Activated CD8-positive, alpha-beta T cell treated with anti-CD3 and anti-CD28 coated beads for 36 hours (primary cell): Measurements from ENCODE around the gene ATP7B. TPM values are rescaled to one million over a fixed set of nuclear protein-coding genes. Genes with fewer than 3 reads are reported as not detected.

Source experiments
- ATAC-seq: fragments of 200-7000 bp; cut with Tn5 transposase; one replicate; pipeline ENCODE4 v1.10.0; 2021; ENCODE audit warnings: mild to moderate bottlenecking, moderate library complexity
- CTCF ChIA-PET: fragments of 350-600 bp; sonication (Branson Sonifier 250); formaldehyde crosslinking; loops from one replicate; lab custom pipeline; 2021; ENCODE audit warnings: antibody characterized with exemption; lab: Charles Lee
- POLR2A ChIA-PET: fragments of 350-600 bp; sonication (Branson Sonifier 250); formaldehyde crosslinking; loops from one replicate; lab custom pipeline; 2021; ENCODE audit warnings: antibody characterized with exemption; lab: Charles Lee
- DNase-seq: peaks from one replicate; pipeline ENCODE4 v3.0.0-alpha.2; 2020
- H3K27ac Mint-ChIP-seq: one replicate; pipeline ENCODE4 v1.8.0; 2021; ENCODE audit warnings: mild to moderate bottlenecking, mixed read lengths
- H3K27me3 Mint-ChIP-seq: one replicate; pipeline ENCODE4 v1.8.0; 2021; ENCODE audit warnings: mixed read lengths
- H3K36me3 Mint-ChIP-seq: one replicate; pipeline ENCODE4 v1.8.0; 2021; ENCODE audit warnings: low read depth, mixed read lengths
- H3K4me1 Mint-ChIP-seq: one replicate; pipeline ENCODE4 v1.8.0; 2021; ENCODE audit warnings: low read depth, mixed read lengths
- H3K4me3 Mint-ChIP-seq: one replicate; pipeline ENCODE4 v1.8.0; 2021; ENCODE audit warnings: mild to moderate bottlenecking, moderate library complexity, mixed read lengths
- H3K9me3 Mint-ChIP-seq: one replicate; pipeline ENCODE4 v1.8.0; 2021; ENCODE audit warnings: mixed read lengths
- CTCF ChIP-seq: fragments of 200-600 bp; IDR thresholded peaks from one replicate; pipeline ENCODE4 v1.8.0; 2022; ENCODE audit warnings: antibody characterized with exemption, mild to moderate bottlenecking
- intact Hi-C: fragments of 100-400 bp; cut with micrococcal nuclease; formaldehyde crosslinking; loops from one replicate; pipeline ENCODE4 v1.10.0; 2022
- total RNA-seq, 2 experiments: library from RNA; stranded (reverse); gene quantifications; one replicate each; pipeline ENCODE4 v1.2.3, GENCODE V29; 2021

Gene ATP7B
- total RNA-seq, 2 experiments from 2014 or later, result 1.1 TPM

- TF ChIP-seq CTCF, result no peak
- ATAC-seq (no peak), DNase-seq (no peak)
- Mint-ChIP-seq H3K4me1 (peaks cover 10% of the 10 kb centered on the region), H3K36me3 (no peaks in the 10 kb centered on the region), H3K27ac (no peak overlapping the region), H3K27me3 (peaks cover 16% of the 10 kb centered on the region), H3K4me3 (no peak overlapping the region), H3K9me3 (no peaks in the 10 kb centered on the region)
- POLR2A ChIA-PET, result interaction anchor here (0.5 kb wide), 1 partner anchor 81 kb away, joined by 3 read pairs; no protein-coding TSS in a partner anchor
- CTCF ChIA-PET, result interaction anchor here (3.3 kb wide), 1 partner anchor 118 kb away, joined by 16 read pairs; the partner anchor contains the start of gene NEK5
- intact Hi-C loops, result no loop called here
These were observed 1.3 kb downstream of the ATP7B start for GRCh38 chr13:52009946-52010345.

GRCh38 chr13:52006523-52007245 is 4.6 kb downstream of the ATP7B start:
- ATAC-seq (no peak), DNase-seq (no peak)
- TF ChIP-seq CTCF, result no peak
- H3K27me3 Mint-ChIP-seq, result peaks cover 16% of the 10 kb centered on the region
- H3K36me3 Mint-ChIP-seq, result no peaks in the 10 kb centered on the region
- no peak overlapping the region for H3K27ac Mint-ChIP-seq
- intact Hi-C loops, result no loop called here
- ChIA-PET CTCF (interaction anchor here (3.3 kb wide), 1 partner anchor 121 kb away, joined by 16 read pairs; the partner anchor contains the start of gene NEK5), POLR2A (no interaction called here)
- H3K4me3 Mint-ChIP-seq, result no peak overlapping the region
- no peaks in the 10 kb centered on the region for H3K9me3 Mint-ChIP-seq
- H3K4me1 Mint-ChIP-seq, result peaks cover 6% of the 10 kb centered on the region

GRCh38 chr13:52005841-52006522 is 5.3 kb downstream of the ATP7B start:
- Mint-ChIP-seq H3K4me1 (peaks cover 3% of the 10 kb centered on the region), H3K4me3 (no peak overlapping the region), H3K27me3 (peaks cover 13% of the 10 kb centered on the region), H3K36me3 (no peaks in the 10 kb centered on the region), H3K27ac (no peak overlapping the region), H3K9me3 (no peaks in the 10 kb centered on the region)
- ATAC-seq, result no peak
- intact Hi-C loops, result no loop called here
- DNase-seq, result no peak
- TF ChIP-seq CTCF, result no peak
- POLR2A ChIA-PET, result no interaction called here
- CTCF ChIA-PET, result no interaction called here

- ChIA-PET POLR2A (no interaction called here), CTCF (interaction anchor here (6.8 kb wide), 1 partner anchor 122 kb away, joined by 62 read pairs; the partner anchor contains the start of gene NEK5)
- Mint-ChIP-seq H3K27ac (no peak overlapping the region), H3K4me1 (no peaks in the 10 kb centered on the region), H3K4me3 (no peak overlapping the region), H3K27me3 (peaks cover 11% of the 10 kb centered on the region), H3K36me3 (no peaks in the 10 kb centered on the region), H3K9me3 (no peaks in the 10 kb centered on the region)
- ATAC-seq (peak; percentile 40), DNase-seq (no peak)
- intact Hi-C loops, result loop anchor here (5.0 kb wide), 1 partner anchor 123 kb away; the partner anchor contains the start of gene NEK5
- TF ChIP-seq CTCF, result no peak
These were observed 6.6 kb downstream of the ATP7B start for GRCh38 chr13:52004511-52005170.
